Rectal smooth muscle tissue (tissue), 1 donor: ENCODE measurements around the gene IQUB.

ENCODE experiments used
- H3K27ac ChIP-seq: one replicate; pipeline ENCODE4 v1.7.0; 2013; ENCODE audit warnings: low read depth, low read length, inconsistent platforms
- H3K27me3 ChIP-seq: one replicate; pipeline ENCODE4 v1.7.0; 2013; ENCODE audit warnings: low read length; ENCODE audit not compliant: control insufficient read depth, insufficient read depth
- H3K36me3 ChIP-seq: one replicate; pipeline ENCODE4 v1.7.0; 2013; ENCODE audit warnings: low read length; ENCODE audit not compliant: control insufficient read depth, insufficient read depth
- H3K4me1 ChIP-seq: one replicate; pipeline ENCODE4 v1.7.0; 2013; ENCODE audit warnings: low read length; ENCODE audit not compliant: control insufficient read depth, insufficient read depth
- H3K4me3 ChIP-seq: one replicate; pipeline ENCODE4 v1.7.0; 2013; ENCODE audit warnings: low read length
- H3K9ac ChIP-seq: one replicate; pipeline ENCODE4 v1.7.0; 2013; ENCODE audit warnings: low read length

The IQUB gene

GRCh38 chr7:123463890-123464289 is 70.5 kb downstream of the IQUB start:
- Histone ChIP-seq H3K4me1 (no peaks in the 10 kb centered on the region), H3K9ac (no peak overlapping the region), H3K27me3 (no peaks in the 10 kb centered on the region), H3K36me3 (no peaks in the 10 kb centered on the region), H3K4me3 (no peak overlapping the region), H3K27ac (no peak overlapping the region)

- Histone ChIP-seq H3K27ac (no peak overlapping the region), H3K9ac (no peak overlapping the region), H3K36me3 (no peaks in the 10 kb centered on the region), H3K4me1 (no peaks in the 10 kb centered on the region), H3K4me3 (no peak overlapping the region), H3K27me3 (no peaks in the 10 kb centered on the region)
Measured at GRCh38 chr7:123460616-123461015, 73.8 kb downstream of the IQUB start.

GRCh38 chr7:123455965-123456470 is 78.4 kb downstream of the IQUB start:
- no peak overlapping the region for H3K27ac ChIP-seq
- H3K4me1 ChIP-seq, result no peaks in the 10 kb centered on the region
- no peaks in the 10 kb centered on the region for H3K27me3 ChIP-seq
- H3K9ac ChIP-seq, result no peak overlapping the region
- no peaks in the 10 kb centered on the region for H3K36me3 ChIP-seq
- H3K4me3 ChIP-seq, result no peak overlapping the region

GRCh38 chr7:123440101-123440548 is 94.3 kb downstream of the IQUB start:
- H3K27me3 ChIP-seq, result no peaks in the 10 kb centered on the region
- no peak overlapping the region for H3K4me3 ChIP-seq
- no peak overlapping the region for H3K9ac ChIP-seq
- no peaks in the 10 kb centered on the region for H3K4me1 ChIP-seq
- H3K36me3 ChIP-seq, result no peaks in the 10 kb centered on the region
- H3K27ac ChIP-seq, result no peak overlapping the region

DNA sequence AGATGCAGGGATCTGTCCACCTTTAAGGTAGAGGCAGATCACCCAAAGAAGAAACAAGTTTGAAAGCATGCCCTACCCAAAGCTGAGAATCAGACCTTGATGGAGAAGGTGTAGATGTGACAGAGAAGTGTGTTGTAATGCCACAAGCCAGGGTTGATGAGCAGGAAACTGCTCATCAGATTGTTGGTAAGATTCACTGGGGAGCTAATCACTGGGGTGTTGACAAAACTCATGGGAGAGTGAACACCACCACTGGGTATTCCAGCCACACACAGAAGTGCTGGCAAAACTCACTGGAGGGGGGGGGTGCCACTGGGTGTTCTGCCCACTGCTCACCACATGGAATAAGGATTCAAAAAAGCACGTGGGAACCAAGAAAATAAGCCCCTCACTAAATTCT is 95.2 kb downstream of the IQUB start:
- Histone ChIP-seq H3K4me1 (no peaks in the 10 kb centered on the region), H3K4me3 (no peak overlapping the region), H3K27me3 (no peaks in the 10 kb centered on the region), H3K36me3 (no peaks in the 10 kb centered on the region), H3K27ac (no peak overlapping the region), H3K9ac (no peak overlapping the region)

DNA sequence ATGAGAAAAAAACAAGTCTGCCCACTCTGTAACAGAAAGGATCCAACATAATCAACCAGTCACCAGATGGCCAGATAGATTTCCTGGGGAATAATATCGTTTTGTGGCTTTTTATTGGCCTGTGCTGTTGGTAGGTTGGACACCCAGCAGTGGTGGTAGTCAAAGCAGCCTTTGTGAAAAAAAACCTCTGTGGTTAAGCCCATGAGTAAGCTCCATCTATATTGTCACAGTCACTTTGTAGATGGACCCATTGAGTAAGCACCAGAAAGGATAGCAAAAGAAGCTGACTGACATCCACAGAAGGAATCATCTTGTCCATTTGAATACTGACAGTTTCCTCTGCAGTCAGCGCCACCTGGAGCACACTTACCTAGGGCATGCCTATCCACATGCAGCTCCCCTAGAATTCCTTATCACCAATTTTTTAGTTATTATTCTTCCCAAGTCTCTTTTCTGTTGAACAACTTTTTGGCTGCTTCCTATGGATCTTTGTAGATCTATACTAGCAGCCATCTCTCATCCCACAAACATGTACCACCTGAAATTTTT is 96.9 kb downstream of the IQUB start:
- Histone ChIP-seq H3K4me1 (no peaks in the 10 kb centered on the region), H3K27ac (no peak overlapping the region), H3K36me3 (no peaks in the 10 kb centered on the region), H3K27me3 (no peaks in the 10 kb centered on the region), H3K4me3 (no peak overlapping the region), H3K9ac (no peak overlapping the region)

DNA sequence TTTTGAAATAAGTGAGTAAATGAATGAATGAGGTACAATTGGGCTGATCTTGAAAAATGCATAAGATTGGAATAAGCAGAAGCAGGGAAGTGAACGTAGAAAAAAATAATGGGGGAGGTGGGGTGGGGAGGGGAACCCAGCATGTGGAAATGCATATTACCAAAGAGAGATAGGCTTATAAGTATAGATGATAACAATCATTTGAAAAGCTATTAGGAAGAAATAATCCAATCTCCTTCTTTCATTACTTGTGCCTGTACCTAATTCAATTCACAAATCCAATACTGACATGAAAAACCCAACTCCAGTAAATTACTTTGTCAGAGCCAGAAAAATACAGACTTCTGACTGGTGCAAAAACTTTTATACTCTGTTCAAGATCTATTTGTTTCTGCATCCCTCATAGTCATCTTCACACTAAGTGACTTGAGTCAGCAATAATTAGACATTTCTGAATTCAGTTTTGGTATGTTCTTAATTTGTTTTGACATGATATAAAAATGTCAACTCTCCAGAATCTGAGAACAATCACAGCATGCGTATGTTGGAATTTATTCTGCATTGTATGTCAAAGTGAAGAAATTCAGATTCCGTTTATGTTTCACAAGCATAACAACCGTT is 99.2 kb downstream of the IQUB start:
- H3K4me3 ChIP-seq, result no peak overlapping the region
- no peaks in the 10 kb centered on the region for H3K36me3 ChIP-seq
- H3K27ac ChIP-seq, result no peak overlapping the region
- H3K4me1 ChIP-seq, result no peaks in the 10 kb centered on the region
- H3K9ac ChIP-seq, result no peak overlapping the region
- no peaks in the 10 kb centered on the region for H3K27me3 ChIP-seq

DNA sequence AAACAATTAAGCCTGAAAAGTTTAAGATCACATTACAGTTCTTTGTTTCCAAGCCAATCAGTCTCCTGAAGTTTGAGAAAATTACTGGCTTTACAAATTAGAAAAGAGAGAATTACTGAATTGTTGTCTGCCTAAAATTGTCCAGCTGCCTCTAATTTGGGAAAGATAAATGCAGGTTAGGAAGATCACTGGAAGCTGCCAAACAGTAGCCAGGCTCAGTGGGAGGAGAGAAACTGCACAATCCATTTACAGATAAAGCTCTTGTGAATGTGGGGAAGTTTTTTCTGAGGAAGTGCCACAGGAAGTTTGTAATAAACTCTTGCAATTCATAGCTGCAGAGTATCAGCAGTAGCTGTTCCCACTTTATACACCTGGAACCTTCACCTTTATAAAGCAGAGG is 100.7 kb downstream of the IQUB start:
- H3K4me3 ChIP-seq, result no peak overlapping the region
- H3K27ac ChIP-seq, result no peak overlapping the region
- no peaks in the 10 kb centered on the region for H3K36me3 ChIP-seq
- H3K27me3 ChIP-seq, result no peaks in the 10 kb centered on the region
- H3K4me1 ChIP-seq, result no peaks in the 10 kb centered on the region
- no peak overlapping the region for H3K9ac ChIP-seq

DNA sequence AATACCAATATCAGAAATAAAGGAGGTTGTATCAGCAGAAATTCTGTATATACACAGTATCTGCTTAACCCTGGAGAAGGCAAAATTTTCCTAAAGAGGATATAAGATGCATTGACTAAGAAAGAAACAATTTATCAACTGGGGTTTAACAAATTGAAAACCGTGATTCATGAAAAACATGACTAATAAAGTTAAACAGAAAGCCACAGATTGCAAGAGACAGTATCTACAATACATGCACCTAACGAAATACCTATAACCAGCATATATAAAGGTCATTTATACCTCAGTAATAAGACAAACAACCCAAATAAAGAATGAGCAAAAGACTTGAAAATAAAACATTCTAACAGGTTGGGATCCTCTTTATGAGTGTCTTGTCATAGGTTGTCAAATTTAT is 101.8 kb downstream of the IQUB start:
- Histone ChIP-seq H3K27ac (no peak overlapping the region), H3K4me1 (no peaks in the 10 kb centered on the region), H3K27me3 (no peaks in the 10 kb centered on the region), H3K36me3 (no peaks in the 10 kb centered on the region), H3K4me3 (no peak overlapping the region), H3K9ac (no peak overlapping the region)

- Histone ChIP-seq H3K9ac (no peak overlapping the region), H3K36me3 (no peaks in the 10 kb centered on the region), H3K4me1 (no peaks in the 10 kb centered on the region), H3K27me3 (no peaks in the 10 kb centered on the region), H3K4me3 (no peak overlapping the region), H3K27ac (no peak overlapping the region)
Measured at GRCh38 chr7:123431075-123431614, 103.2 kb downstream of the IQUB start.

GRCh38 chr7:123425246-123425645 is 109.1 kb downstream of the IQUB start:
- no peak overlapping the region for H3K27ac ChIP-seq
- H3K4me3 ChIP-seq, result no peak overlapping the region
- no peaks in the 10 kb centered on the region for H3K36me3 ChIP-seq
- H3K9ac ChIP-seq, result no peak overlapping the region
- H3K4me1 ChIP-seq, result no peaks in the 10 kb centered on the region
- H3K27me3 ChIP-seq, result no peaks in the 10 kb centered on the region

DNA sequence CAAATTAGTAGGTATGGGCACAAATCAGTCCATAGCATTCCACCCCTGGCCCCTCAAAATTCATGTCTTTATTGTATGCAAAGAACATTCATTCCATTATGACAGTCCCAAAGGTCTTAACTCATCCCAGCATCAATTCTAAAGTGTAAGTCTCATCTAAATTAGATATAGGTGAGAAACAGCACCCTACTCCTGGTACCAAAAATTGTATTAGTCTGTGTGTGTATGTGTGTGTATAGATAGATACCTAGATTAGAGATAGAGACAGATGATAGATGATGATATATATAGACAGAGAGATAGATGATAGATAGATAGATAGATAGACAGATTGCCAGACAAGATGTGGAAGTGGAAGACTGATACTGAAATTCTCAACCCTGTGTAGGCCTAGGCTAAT is 109.9 kb downstream of the IQUB start:
- Histone ChIP-seq H3K36me3 (no peaks in the 10 kb centered on the region), H3K4me1 (no peaks in the 10 kb centered on the region), H3K4me3 (no peak overlapping the region), H3K27ac (no peak overlapping the region), H3K27me3 (no peaks in the 10 kb centered on the region), H3K9ac (no peak overlapping the region)

- no peaks in the 10 kb centered on the region for H3K27me3 ChIP-seq
- H3K4me1 ChIP-seq, result no peaks in the 10 kb centered on the region
- H3K27ac ChIP-seq, result no peak overlapping the region
- no peaks in the 10 kb centered on the region for H3K36me3 ChIP-seq
- H3K4me3 ChIP-seq, result no peak overlapping the region
- no peak overlapping the region for H3K9ac ChIP-seq
Measured at GRCh38 chr7:123423622-123424021, 110.8 kb downstream of the IQUB start.
